Measurements from ENCODE around the gene SLC2A13. TPM values are rescaled to one million over a fixed set of nuclear protein-coding genes. Genes with fewer than 3 reads are reported as not detected.

Gene SLC2A13
- total and polyA plus RNA-seq, 2 donors (not counting 1 experiment from before 2014, with no cell fraction given): 5.4 to 10.2 TPM

DNA sequence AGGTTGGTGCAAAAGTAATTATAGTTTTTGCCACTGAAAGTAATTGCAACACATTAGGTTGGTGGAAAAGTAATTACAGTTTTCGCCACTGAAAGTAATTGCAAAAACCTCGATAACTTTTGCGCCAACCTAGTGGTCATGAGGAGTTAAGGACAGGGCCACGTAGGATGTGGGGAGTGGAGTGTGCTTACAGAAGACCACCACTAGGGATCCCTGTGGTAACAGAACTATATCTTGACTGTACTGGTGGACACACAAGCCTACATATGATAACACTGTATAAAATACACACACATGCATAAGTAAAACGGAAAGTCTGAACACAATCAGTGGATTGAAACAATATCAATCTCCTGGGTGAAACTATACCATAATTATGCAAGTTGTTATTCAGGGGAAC is 298.8 kb downstream of the SLC2A13 start:
- Histone ChIP-seq H3K36me3 (ENCODE audit: control insufficient read depth, insufficient read depth, low read length) (no peaks in the 10 kb centered on the region), H3K4me1 (ENCODE audit: control insufficient read depth, extremely low read depth, insufficient read depth, low read length) (no peaks in the 10 kb centered on the region), H3K27ac (ENCODE audit: insufficient read depth, low read length) (no peak overlapping the region), H3K9me3 (ENCODE audit: control insufficient read depth, insufficient read depth, low read depth, low read length) (no peaks in the 10 kb centered on the region), H4K20me1 (ENCODE audit: control insufficient read depth, extremely low read depth, insufficient read depth, low read length) (no peaks in the 10 kb centered on the region), H3K27me3 (ENCODE audit: control insufficient read depth, insufficient read depth, low read length) (no peaks in the 10 kb centered on the region), H3K4me3 (replicated peaks in 1 of 4; ENCODE audit: control extremely low read depth in 1 of 4, insufficient read depth in 1 of 4, low read depth in 3 of 4, low read length in 4 of 4) (no peak overlapping the region), H3K4me2 (ENCODE audit: extremely low read depth, insufficient read depth, low read length) (no peak overlapping the region), H2AFZ (ENCODE audit: low read length) (no peak overlapping the region), H3K9ac (ENCODE audit: insufficient read depth, low read length) (no peak overlapping the region), H3K79me2 (ENCODE audit: control insufficient read depth, insufficient read depth, low read length) (no peaks in the 10 kb centered on the region)
- DNase-seq (ENCODE audit: low read depth in 2 of 2): no peak
- TF ChIP-seq, protein P1, sequence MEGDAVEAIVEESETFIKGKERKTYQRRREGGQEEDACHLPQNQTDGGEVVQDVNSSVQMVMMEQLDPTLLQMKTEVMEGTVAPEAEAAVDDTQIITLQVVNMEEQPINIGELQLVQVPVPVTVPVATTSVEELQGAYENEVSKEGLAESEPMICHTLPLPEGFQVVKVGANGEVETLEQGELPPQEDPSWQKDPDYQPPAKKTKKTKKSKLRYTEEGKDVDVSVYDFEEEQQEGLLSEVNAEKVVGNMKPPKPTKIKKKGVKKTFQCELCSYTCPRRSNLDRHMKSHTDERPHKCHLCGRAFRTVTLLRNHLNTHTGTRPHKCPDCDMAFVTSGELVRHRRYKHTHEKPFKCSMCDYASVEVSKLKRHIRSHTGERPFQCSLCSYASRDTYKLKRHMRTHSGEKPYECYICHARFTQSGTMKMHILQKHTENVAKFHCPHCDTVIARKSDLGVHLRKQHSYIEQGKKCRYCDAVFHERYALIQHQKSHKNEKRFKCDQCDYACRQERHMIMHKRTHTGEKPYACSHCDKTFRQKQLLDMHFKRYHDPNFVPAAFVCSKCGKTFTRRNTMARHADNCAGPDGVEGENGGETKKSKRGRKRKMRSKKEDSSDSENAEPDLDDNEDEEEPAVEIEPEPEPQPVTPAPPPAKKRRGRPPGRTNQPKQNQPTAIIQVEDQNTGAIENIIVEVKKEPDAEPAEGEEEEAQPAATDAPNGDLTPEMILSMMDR (conservative IDR thresholded peaks at IDR 0.05 in 1 of 2, IDR thresholded peaks at IDR 0.05 in 1 of 2; ENCODE audit: low read depth in 1 of 2, low read length in 2 of 2): peak; percentile 5 to 24
- no peak for TF ChIP-seq EZH2 (IDR thresholded peaks at IDR 0.05; ENCODE audit: low read length, missing control alignments)

DNA sequence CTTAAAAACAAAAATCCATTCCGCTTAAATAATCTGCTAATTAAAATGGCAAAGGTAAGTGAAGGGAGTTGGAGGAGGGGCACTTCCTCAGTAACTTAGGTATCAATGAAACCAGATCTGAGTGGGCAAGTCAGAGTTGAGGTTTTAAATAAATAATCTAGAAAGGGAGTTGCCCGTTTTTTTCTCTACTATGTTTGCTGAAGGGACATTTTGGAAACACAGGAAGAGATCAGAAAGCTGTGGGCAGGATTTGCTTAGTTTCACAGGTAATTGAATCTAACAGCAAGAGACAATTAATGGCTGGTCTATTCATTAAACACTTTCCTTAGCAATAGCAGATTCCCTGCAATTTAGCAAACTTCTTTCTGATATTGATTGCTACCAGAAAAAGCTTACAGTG is 300.2 kb downstream of the SLC2A13 start:
- Histone ChIP-seq H3K79me2 (ENCODE audit: control insufficient read depth, insufficient read depth, low read length) (no peaks in the 10 kb centered on the region), H3K27ac (ENCODE audit: insufficient read depth, low read length) (no peak overlapping the region), H3K9me3 (ENCODE audit: control insufficient read depth, insufficient read depth, low read depth, low read length) (no peaks in the 10 kb centered on the region), H3K36me3 (ENCODE audit: control insufficient read depth, insufficient read depth, low read length) (no peaks in the 10 kb centered on the region), H2AFZ (ENCODE audit: low read length) (no peak overlapping the region), H3K27me3 (ENCODE audit: control insufficient read depth, insufficient read depth, low read length) (no peaks in the 10 kb centered on the region), H4K20me1 (ENCODE audit: control insufficient read depth, extremely low read depth, insufficient read depth, low read length) (no peaks in the 10 kb centered on the region), H3K9ac (ENCODE audit: insufficient read depth, low read length) (no peak overlapping the region), H3K4me2 (ENCODE audit: extremely low read depth, insufficient read depth, low read length) (no peak overlapping the region), H3K4me3 (replicated peaks in 1 of 4; ENCODE audit: control extremely low read depth in 1 of 4, insufficient read depth in 1 of 4, low read depth in 3 of 4, low read length in 4 of 4) (no peak overlapping the region), H3K4me1 (ENCODE audit: control insufficient read depth, extremely low read depth, insufficient read depth, low read length) (no peaks in the 10 kb centered on the region)
- no peak for DNase-seq (ENCODE audit: low read depth in 2 of 2)
- no peak for TF ChIP-seq EZH2 (IDR thresholded peaks at IDR 0.05; ENCODE audit: low read length, missing control alignments)
- TF ChIP-seq, protein P1 (conservative IDR thresholded peaks at IDR 0.05 in 1 of 2, IDR thresholded peaks at IDR 0.05 in 1 of 2; ENCODE audit: low read depth in 1 of 2, low read length in 2 of 2): no peak

DNA sequence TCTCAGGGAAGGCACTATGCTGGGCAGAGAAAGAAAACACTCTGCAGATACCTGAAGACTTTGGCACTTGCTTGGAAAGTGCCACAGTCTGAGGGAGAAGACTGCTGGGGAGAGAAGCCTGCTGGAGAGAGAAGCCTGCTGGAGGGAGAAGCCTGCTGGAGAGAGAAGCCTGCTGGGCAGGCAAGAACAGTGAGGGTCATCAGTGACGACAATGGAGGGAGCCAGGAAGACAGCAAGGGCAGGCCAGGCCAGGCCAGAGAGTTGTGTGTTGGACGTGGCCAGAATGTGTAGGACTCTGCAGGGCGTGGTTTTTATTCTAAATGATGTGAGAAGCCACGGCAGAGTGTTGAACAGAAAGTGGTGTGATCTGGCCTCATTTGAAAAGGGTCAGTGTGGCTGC is 301.0 kb downstream of the SLC2A13 start:
- Histone ChIP-seq H4K20me1 (ENCODE audit: control insufficient read depth, extremely low read depth, insufficient read depth, low read length) (no peaks in the 10 kb centered on the region), H3K27me3 (ENCODE audit: control insufficient read depth, insufficient read depth, low read length) (no peaks in the 10 kb centered on the region), H3K4me1 (ENCODE audit: control insufficient read depth, extremely low read depth, insufficient read depth, low read length) (no peaks in the 10 kb centered on the region), H2AFZ (ENCODE audit: low read length) (no peak overlapping the region), H3K27ac (ENCODE audit: insufficient read depth, low read length) (no peak overlapping the region), H3K4me3 (replicated peaks in 1 of 4; ENCODE audit: control extremely low read depth in 1 of 4, insufficient read depth in 1 of 4, low read depth in 3 of 4, low read length in 4 of 4) (no peak overlapping the region), H3K9me3 (ENCODE audit: control insufficient read depth, insufficient read depth, low read depth, low read length) (no peaks in the 10 kb centered on the region), H3K9ac (ENCODE audit: insufficient read depth, low read length) (no peak overlapping the region), H3K36me3 (ENCODE audit: control insufficient read depth, insufficient read depth, low read length) (no peaks in the 10 kb centered on the region), H3K4me2 (ENCODE audit: extremely low read depth, insufficient read depth, low read length) (no peak overlapping the region), H3K79me2 (ENCODE audit: control insufficient read depth, insufficient read depth, low read length) (no peaks in the 10 kb centered on the region)
- DNase-seq (ENCODE audit: low read depth in 2 of 2): no peak
- TF ChIP-seq, protein P1 (conservative IDR thresholded peaks at IDR 0.05 in 1 of 2, IDR thresholded peaks at IDR 0.05 in 1 of 2; ENCODE audit: low read depth in 1 of 2, low read length in 2 of 2): no peak
- no peak for TF ChIP-seq EZH2 (IDR thresholded peaks at IDR 0.05; ENCODE audit: low read length, missing control alignments)
